Activated CD4-positive, CD25-positive, alpha-beta regulatory T cell treated with anti-CD3 and anti-CD28 coated beads, Interleukin-2, amount 50 U/mL, for 24 hours (primary cell): ENCODE results near the gene METTL25.

Source experiments
- ATAC-seq, 2 donors: fragments of 150-1000 bp; cut with Tn5 transposase; one replicate each; pipeline ENCODE4 v1.10.0; 2021; ENCODE audit warnings: mild to moderate bottlenecking in 1 of 2, moderate library complexity in 1 of 2

METTL25 gene

GRCh38 chr12:82473111-82473754, 114.9 kb downstream of the METTL25 start:
- no peak for ATAC-seq

GRCh38 chr12:82474181-82474797, 116.0 kb downstream of the METTL25 start:
- ATAC-seq, result no peak

GRCh38 chr12:82474798-82475184, 116.5 kb downstream of the METTL25 start:
- no peak for ATAC-seq

GRCh38 chr12:82475211-82475610, 116.9 kb downstream of the METTL25 start:
- ATAC-seq, result no peak

- no peak for ATAC-seq
These were observed 118.2 kb downstream of the METTL25 start for GRCh38 chr12:82476511-82476910.

GRCh38 chr12:82479511-82479910, 121.2 kb downstream of the METTL25 start:
- no peak for ATAC-seq

- ATAC-seq, result no peak
These were observed 122.3 kb downstream of the METTL25 start for GRCh38 chr12:82480606-82481005.

- no peak for ATAC-seq
These were observed 123.6 kb downstream of the METTL25 start for GRCh38 chr12:82481954-82482353.

- no peak for ATAC-seq
These were observed 128.4 kb downstream of the METTL25 start for GRCh38 chr12:82486524-82487235.

GRCh38 chr12:82504409-82504808, 146.1 kb downstream of the METTL25 start:
- no peak for ATAC-seq

GRCh38 chr12:82505150-82505549, 146.8 kb downstream of the METTL25 start:
- no peak for ATAC-seq

- ATAC-seq, result no peak
These were observed 149.4 kb downstream of the METTL25 start for GRCh38 chr12:82507686-82508085.

- no peak for ATAC-seq
These were observed 152.1 kb downstream of the METTL25 start for GRCh38 chr12:82510386-82510785.

GRCh38 chr12:82514880-82515279, 156.6 kb downstream of the METTL25 start:
- no peak for ATAC-seq

GRCh38 chr12:82515652-82516051, 157.3 kb downstream of the METTL25 start:
- ATAC-seq, result no peak

- no peak for ATAC-seq
These were observed 158.7 kb downstream of the METTL25 start for GRCh38 chr12:82517027-82517426.

GRCh38 chr12:82517808-82518207, 159.5 kb downstream of the METTL25 start:
- no peak for ATAC-seq

GRCh38 chr12:82519510-82519909, 161.2 kb downstream of the METTL25 start:
- ATAC-seq, result no peak

- ATAC-seq, result no peak
These were observed 164.0 kb downstream of the METTL25 start for GRCh38 chr12:82522285-82522684.

GRCh38 chr12:82522762-82523161, 164.4 kb downstream of the METTL25 start:
- ATAC-seq, result no peak

- ATAC-seq, result no peak
These were observed 165.7 kb downstream of the METTL25 start for GRCh38 chr12:82523996-82524395.

- ATAC-seq, result no peak
These were observed 166.3 kb downstream of the METTL25 start for GRCh38 chr12:82524641-82525040.

- ATAC-seq, result no peak
These were observed 167.3 kb downstream of the METTL25 start for GRCh38 chr12:82525616-82526015.

GRCh38 chr12:82527165-82527780, 168.9 kb downstream of the METTL25 start:
- no peak for ATAC-seq
